Fibroblast of pulmonary artery (primary cell): Measurements from ENCODE around the gene ANKRD44.
A peak's percentile ranks its signal among the peaks of the same experiment; 100 is the strongest.

Experiments
- DNase-seq: peaks from one replicate; pipeline ENCODE4 v3.0.0-alpha.2; 2010; ENCODE audit warnings: low read depth
- H3K4me3 ChIP-seq: replicated peaks from 2 replicates; pipeline ENCODE4 v1.5.1; 2011; ENCODE audit warnings: low read depth, mild to moderate bottlenecking, control low read depth, low read length, moderate library complexity
- TF ChIP-seq, protein P1 (sequence below): IDR thresholded peaks from 2 replicates; pipeline ENCODE4 v1.5.1; 2011; ENCODE audit warnings: mild to moderate bottlenecking, control low read depth, low read length, inconsistent platforms; ENCODE audit errors: missing control alignments

The ANKRD44 gene

DNA sequence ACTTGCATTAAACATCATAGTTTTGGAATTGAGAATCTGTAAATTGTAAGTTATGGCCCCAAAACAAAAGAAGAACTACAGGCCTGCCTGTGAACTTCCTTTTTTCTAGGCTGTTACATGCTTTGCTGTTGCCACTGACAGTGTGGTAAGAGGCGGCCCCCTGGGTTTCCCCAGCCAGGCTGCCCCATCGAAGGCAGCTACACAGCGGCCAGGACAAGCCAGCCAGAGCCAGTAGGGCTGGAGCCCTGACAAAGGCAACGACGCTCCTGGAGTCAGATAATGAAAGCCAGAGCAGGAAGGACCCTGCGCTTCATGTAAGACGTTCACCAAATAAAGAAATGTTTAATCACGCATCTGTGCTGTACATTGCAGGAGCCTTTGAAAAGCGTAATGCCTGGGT, 55.0 kb downstream of the ANKRD44 start:
- peak; percentile 56 for DNase-seq
- TF ChIP-seq, protein P1, sequence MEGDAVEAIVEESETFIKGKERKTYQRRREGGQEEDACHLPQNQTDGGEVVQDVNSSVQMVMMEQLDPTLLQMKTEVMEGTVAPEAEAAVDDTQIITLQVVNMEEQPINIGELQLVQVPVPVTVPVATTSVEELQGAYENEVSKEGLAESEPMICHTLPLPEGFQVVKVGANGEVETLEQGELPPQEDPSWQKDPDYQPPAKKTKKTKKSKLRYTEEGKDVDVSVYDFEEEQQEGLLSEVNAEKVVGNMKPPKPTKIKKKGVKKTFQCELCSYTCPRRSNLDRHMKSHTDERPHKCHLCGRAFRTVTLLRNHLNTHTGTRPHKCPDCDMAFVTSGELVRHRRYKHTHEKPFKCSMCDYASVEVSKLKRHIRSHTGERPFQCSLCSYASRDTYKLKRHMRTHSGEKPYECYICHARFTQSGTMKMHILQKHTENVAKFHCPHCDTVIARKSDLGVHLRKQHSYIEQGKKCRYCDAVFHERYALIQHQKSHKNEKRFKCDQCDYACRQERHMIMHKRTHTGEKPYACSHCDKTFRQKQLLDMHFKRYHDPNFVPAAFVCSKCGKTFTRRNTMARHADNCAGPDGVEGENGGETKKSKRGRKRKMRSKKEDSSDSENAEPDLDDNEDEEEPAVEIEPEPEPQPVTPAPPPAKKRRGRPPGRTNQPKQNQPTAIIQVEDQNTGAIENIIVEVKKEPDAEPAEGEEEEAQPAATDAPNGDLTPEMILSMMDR: no peak
- H3K4me3 ChIP-seq: no peak overlapping the region

DNA sequence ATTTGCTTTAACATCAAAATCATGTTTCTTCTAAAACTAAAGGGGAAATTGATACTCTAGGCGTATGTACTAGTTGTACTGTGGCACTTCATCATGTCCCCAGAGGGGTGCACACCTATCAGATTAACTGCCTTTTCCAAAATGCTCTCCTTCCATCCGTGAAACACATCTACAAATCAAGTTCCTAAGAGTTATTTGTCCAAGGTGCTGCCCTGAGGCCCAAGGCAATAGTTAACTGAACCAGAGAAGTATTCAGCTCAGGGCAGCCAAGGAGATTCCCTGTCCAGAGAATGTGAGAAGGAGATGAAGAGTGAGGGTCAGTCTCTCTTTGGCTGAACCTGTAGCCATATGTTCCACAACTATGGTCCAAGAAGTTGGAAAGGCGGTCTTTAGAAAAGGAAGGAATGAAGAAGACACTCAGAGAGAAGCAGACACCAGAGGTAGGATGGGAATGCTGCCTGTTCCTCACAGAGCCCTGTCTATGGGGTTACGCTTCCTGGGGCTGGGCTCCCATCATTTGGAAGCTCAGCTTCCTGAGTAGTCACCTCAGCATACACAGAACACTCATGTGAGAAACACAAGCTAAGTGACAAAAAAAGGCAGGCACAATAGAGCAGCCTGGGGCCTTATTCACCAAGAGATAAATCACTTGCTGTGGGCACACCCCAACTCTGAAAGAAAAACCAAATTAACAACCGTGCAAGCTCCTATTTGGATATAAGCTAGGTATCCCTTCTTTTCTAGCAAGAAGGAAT, 55.6 kb downstream of the ANKRD44 start:
- TF ChIP-seq, protein P1: no peak
- DNase-seq: no peak
- no peak overlapping the region for H3K4me3 ChIP-seq

DNA sequence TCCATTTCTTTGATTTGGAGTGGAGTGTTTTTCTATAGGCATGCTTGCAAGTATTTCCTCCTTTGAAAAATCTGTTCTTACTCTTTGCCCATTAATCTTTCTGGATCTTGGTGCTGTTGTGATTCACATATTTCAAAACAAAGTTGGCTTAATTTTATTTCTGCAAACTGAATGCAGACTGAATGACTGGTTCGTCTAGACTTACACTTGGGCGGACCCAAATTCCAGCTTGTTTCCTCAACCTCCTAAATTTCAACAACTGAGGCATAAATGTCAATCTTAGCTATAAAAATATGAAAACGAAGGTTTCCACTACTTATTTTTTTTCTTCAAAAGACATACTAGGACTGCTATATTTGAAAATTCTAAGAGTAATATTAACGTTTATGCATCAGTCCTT, 59.0 kb downstream of the ANKRD44 start:
- no peak overlapping the region for H3K4me3 ChIP-seq
- DNase-seq: peak; percentile 57
- TF ChIP-seq, protein P1: no peak

DNA sequence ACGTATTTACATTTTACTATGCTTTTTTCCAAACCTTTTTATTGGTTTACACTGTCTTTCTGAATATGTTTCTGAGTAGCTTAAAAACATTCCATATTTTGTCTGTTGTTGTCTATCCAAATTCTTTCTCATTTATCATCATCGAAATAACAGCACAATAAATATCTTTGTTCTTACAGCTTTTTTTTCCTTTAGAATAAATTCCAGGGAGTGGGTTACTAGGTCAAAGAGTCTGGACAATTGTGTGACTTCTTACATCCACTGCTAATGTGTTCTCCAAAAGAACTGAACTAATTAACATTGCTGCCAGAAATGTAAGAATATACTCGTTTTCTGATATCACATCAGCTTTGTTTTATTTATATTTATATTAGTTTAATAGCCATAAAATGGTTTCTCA, 59.4 kb downstream of the ANKRD44 start:
- no peak overlapping the region for H3K4me3 ChIP-seq
- TF ChIP-seq, protein P1: no peak
- DNase-seq: no peak

DNA sequence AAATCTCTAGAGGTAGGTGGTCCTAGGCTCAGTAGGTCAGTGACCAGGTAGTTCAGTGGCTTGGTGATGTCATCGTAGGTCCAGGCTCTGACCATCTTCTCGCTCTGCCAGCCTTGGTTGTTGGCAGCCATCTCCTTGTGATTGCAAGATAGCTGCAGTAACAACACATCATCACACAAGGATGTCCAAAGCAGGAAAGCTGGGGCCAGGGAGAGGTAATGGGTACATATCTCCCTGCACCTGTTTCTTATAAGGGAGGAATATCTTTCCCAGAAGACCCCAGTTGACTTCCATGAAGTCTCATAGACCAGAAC, 60.5 kb downstream of the ANKRD44 start:
- H3K4me3 ChIP-seq: no peak overlapping the region
- DNase-seq: no peak
- TF ChIP-seq, protein P1: no peak

DNA sequence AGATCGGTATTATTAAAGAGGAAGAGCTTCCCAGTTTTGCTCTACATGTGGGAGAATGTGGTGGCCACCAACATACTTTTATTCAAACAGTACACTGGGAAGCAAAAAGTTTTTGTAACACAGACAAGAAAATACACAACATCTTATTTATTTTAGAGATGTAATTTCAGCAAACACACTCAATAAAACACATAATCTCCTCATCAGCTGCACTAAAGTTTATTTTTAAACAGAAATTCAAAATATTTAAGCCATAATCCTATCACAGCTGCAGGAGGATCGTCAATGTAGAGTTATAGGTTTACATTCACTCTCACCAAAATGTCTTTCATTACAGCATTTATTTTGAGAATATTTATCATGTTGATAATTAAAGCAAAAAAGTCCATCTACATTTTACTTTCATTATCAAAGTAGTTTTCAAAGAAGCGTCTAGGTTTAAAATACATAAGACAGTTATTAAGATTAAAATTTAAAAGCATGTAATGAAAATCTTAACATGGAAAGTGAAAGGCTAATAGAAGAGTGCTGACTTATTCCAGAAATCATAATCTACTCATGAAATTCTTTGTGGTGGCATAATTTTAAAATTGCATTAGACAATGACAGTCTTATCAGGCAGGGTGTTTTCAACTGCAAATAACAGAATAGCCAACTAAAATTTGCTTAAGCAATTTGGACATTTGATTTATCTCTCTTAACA, 61.0 kb downstream of the ANKRD44 start:
- no peak overlapping the region for H3K4me3 ChIP-seq
- TF ChIP-seq, protein P1: no peak
- DNase-seq: no peak
